NB4 (cell line): ENCODE data around the gene RCAN3.

ENCODE experiments used
- MYC ChIP-seq: IDR thresholded peaks from 2 replicates; pipeline ENCODE4 v1.6.1; 2011; ENCODE audit warnings: low read depth, low read length
- POLR2A ChIP-seq: IDR thresholded peaks from 2 replicates; pipeline ENCODE4 v1.6.1; 2011; ENCODE audit warnings: mild to moderate bottlenecking; ENCODE audit not compliant: insufficient read length; ENCODE audit errors: extremely low read depth
- TF ChIP-seq, protein P1 (sequence below): IDR thresholded peaks from one replicate; pipeline ENCODE4 v1.5.1; 2012; ENCODE audit warnings: low read depth, low read length
- TF ChIP-seq, protein P2 (sequence below): IDR thresholded peaks from 2 replicates; pipeline ENCODE4 v1.6.1; 2011; ENCODE audit warnings: low read depth, low read length

DNA sequence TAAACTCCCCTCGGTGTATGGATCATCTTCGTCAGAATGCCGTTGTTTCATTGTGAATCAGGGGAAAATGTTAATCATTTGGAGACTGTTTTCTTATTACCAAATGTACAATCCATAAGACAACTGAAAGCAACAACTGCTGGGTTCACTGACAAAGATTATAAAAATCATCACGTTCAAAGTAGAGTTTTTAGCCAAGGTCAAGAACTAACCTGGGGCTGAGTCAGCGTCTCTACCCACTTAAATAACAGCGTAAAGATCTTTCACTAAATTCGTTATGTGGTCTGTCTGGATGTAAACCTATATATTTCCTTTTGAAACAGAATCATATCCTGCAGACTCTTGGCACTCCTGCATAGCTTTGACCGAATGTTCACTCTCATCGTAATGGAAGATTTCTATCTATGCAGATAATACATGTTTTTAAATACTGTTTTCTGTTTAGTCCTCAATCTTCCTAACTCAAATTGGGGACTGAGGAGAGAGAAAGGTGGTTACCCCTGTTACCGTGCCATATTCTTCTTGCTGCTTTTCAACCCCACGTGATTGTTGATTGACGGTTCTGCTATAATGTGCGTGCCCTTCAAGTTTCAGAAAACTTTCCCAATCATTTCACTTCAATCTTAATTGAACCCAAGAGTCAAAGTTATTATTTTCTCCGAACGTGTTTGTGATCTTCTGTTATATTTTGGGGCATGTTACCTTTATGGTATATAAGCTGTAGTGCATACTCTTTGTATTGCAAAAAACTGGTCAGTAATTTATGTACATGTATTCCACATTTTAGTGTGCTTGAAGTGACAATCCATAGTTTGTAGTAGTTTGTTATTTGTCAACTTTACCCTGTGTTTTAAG is 37.6 kb downstream of the RCAN3 start:
- TF ChIP-seq POLR2A (no peak), MYC (no peak)
- TF ChIP-seq, protein P1, sequence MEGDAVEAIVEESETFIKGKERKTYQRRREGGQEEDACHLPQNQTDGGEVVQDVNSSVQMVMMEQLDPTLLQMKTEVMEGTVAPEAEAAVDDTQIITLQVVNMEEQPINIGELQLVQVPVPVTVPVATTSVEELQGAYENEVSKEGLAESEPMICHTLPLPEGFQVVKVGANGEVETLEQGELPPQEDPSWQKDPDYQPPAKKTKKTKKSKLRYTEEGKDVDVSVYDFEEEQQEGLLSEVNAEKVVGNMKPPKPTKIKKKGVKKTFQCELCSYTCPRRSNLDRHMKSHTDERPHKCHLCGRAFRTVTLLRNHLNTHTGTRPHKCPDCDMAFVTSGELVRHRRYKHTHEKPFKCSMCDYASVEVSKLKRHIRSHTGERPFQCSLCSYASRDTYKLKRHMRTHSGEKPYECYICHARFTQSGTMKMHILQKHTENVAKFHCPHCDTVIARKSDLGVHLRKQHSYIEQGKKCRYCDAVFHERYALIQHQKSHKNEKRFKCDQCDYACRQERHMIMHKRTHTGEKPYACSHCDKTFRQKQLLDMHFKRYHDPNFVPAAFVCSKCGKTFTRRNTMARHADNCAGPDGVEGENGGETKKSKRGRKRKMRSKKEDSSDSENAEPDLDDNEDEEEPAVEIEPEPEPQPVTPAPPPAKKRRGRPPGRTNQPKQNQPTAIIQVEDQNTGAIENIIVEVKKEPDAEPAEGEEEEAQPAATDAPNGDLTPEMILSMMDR, result no peak
- TF ChIP-seq, protein P2, sequence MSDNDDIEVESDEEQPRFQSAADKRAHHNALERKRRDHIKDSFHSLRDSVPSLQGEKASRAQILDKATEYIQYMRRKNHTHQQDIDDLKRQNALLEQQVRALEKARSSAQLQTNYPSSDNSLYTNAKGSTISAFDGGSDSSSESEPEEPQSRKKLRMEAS, result no peak
